CD4-positive, CD25-positive, alpha-beta regulatory T cell (primary cell): ENCODE data around the gene ZNF280D. TPM values are rescaled to one million over a fixed set of nuclear protein-coding genes. Genes with fewer than 3 reads are reported as not detected.
A peak's percentile ranks its signal among the peaks of the same experiment; 100 is the strongest.

Source experiments
- ATAC-seq, 2 donors: fragments of 150-1000 bp; cut with Tn5 transposase; one replicate each; pipeline ENCODE4 v1.10.0; 2021; ENCODE audit warnings: low read depth in 2 of 2, moderate number of reproducible peaks in 2 of 2, moderate library complexity in 1 of 2
- DNase-seq, 3 donors: peaks; one replicate each; pipeline versions ENCODE4 v3.0.0 to v3.0.0-alpha.2; 2012 to 2022; ENCODE audit warnings: mixed read lengths in 1 of 3
- H3K27ac ChIP-seq: one replicate; pipeline ENCODE4 v1.7.0; 2013; ENCODE audit warnings: mild to moderate bottlenecking, low read length; ENCODE audit not compliant: insufficient read depth, poor library complexity, severe bottlenecking
- H3K27me3 ChIP-seq: one replicate; pipeline ENCODE4 v1.7.0; 2013; ENCODE audit warnings: low read length; ENCODE audit not compliant: control insufficient read depth, insufficient read depth
- H3K36me3 ChIP-seq: one replicate; pipeline ENCODE4 v1.7.0; 2013; ENCODE audit warnings: mild to moderate bottlenecking, low read length, moderate library complexity; ENCODE audit not compliant: control insufficient read depth, insufficient read depth
- H3K4me1 ChIP-seq: 2 replicates; pipeline ENCODE4 v1.7.0; 2013; ENCODE audit warnings: mild to moderate bottlenecking, low read length; ENCODE audit not compliant: insufficient read depth, control insufficient read depth, poor library complexity, severe bottlenecking
- H3K4me3 ChIP-seq: one replicate; pipeline ENCODE4 v1.7.0; 2013; ENCODE audit warnings: low read depth, mild to moderate bottlenecking, low read length, moderate library complexity
- H3K9me3 ChIP-seq, 2 experiments: 1 replicate in 1 of 2; 2 replicates in 1 of 2; pipeline ENCODE4 v1.7.0; 2013; ENCODE audit warnings: low read length in 2 of 2, mild to moderate bottlenecking in 1 of 2, moderate library complexity in 1 of 2; ENCODE audit not compliant: control insufficient read depth in 2 of 2
- H3K27ac Mint-ChIP-seq, 3 donors: one replicate each; pipeline ENCODE4 v1.8.0; 2020 to 2022; ENCODE audit warnings: mild to moderate bottlenecking in 3 of 3, mixed read lengths in 3 of 3, moderate library complexity in 2 of 3
- H3K27me3 Mint-ChIP-seq: one replicate; pipeline ENCODE4 v1.8.0; 2022; ENCODE audit warnings: mild to moderate bottlenecking, mixed read lengths
- H3K36me3 Mint-ChIP-seq: one replicate; pipeline ENCODE4 v1.8.0; 2020; ENCODE audit warnings: mixed read lengths
- H3K4me1 Mint-ChIP-seq, 4 donors: one replicate each; pipeline ENCODE4 v1.8.0; 2020 to 2022; ENCODE audit warnings: mixed read lengths in 4 of 4, mild to moderate bottlenecking in 1 of 4
- H3K4me3 Mint-ChIP-seq, 4 donors: one replicate each; pipeline ENCODE4 v1.8.0; 2020 to 2022; ENCODE audit warnings: mild to moderate bottlenecking in 4 of 4, mixed read lengths in 4 of 4, moderate library complexity in 3 of 4
- H3K9me3 Mint-ChIP-seq, 7 donors: one replicate each; pipeline ENCODE4 v1.8.0; 2020 to 2022; ENCODE audit warnings: mixed read lengths in 7 of 7, mild to moderate bottlenecking in 3 of 7, moderate library complexity in 2 of 7
- polyA plus RNA-seq, 4 donors: library from polyadenylated mRNA; unstranded; fragments of 300-500 nt; fragmentation: Illumina TruSeq; gene quantifications; one replicate each; pipeline ENCODE4 v1.2.3, GENCODE V29; 2021
- total RNA-seq: library from RNA; stranded (reverse); gene quantifications from one replicate; pipeline ENCODE4 v1.2.3, GENCODE V29; 2022

ZNF280D gene
- total and polyA plus RNA-seq, 5 donors from 2014 or later = 5.9 to 34.1 (median 8.8) TPM

GRCh38 chr15:56639631-56640030 lies 93.7 kb downstream of the ZNF280D start:
- Mint-ChIP-seq H3K27ac (peak overlapping the region in 2 of 3 donors; percentile 25 to 35), H3K4me3 (no peak overlapping the region), H3K27me3 (no peaks in the 10 kb centered on the region), H3K4me1 (peaks cover 0 to 6% (median 5%) of the 10 kb centered on the region in 4 donors), H3K36me3 (peaks cover 15% of the 10 kb centered on the region), H3K9me3 (no peaks in the 10 kb centered on the region)
- ATAC-seq (no peak), DNase-seq (no peak)
- Histone ChIP-seq H3K4me3 (no peak overlapping the region), H3K4me1 (no peaks in the 10 kb centered on the region), H3K9me3 (no peaks in the 10 kb centered on the region), H3K36me3 (peaks cover 3% of the 10 kb centered on the region), H3K27ac (no peak overlapping the region), H3K27me3 (no peaks in the 10 kb centered on the region)

- no peak for ATAC-seq
- H3K27ac ChIP-seq = no peak overlapping the region
- Mint-ChIP-seq H3K27ac (no peak overlapping the region), H3K4me3 (no peak overlapping the region), H3K9me3 (no peaks in the 10 kb centered on the region), H3K36me3 (peaks cover 11% of the 10 kb centered on the region), H3K27me3 (no peaks in the 10 kb centered on the region), H3K4me1 (peaks cover 2 to 13% (median 4%) of the 10 kb centered on the region in 4 donors)
- no peaks in the 10 kb centered on the region for H3K27me3 ChIP-seq
- H3K36me3 ChIP-seq = no peaks in the 10 kb centered on the region
- H3K4me1 ChIP-seq = no peaks in the 10 kb centered on the region
- no peak overlapping the region for H3K4me3 ChIP-seq
- no peaks in the 10 kb centered on the region for H3K9me3 ChIP-seq
- peak in 1 of 3 donors; percentile 21 for DNase-seq
These were observed 101.5 kb downstream of the ZNF280D start for GRCh38 chr15:56631765-56632164.

- peak overlapping the region in 1 of 3 donors; percentile 6 for H3K27ac Mint-ChIP-seq
- H3K36me3 Mint-ChIP-seq = peaks cover 11% of the 10 kb centered on the region
- H3K27me3 Mint-ChIP-seq = no peaks in the 10 kb centered on the region
- H3K9me3 Mint-ChIP-seq = peaks cover 0 to 4% (median 0%) of the 10 kb centered on the region in 7 donors
- DNase-seq = no peak
- no peak for ATAC-seq
- no peaks in the 10 kb centered on the region for H3K4me1 ChIP-seq
- peaks cover 0 to 8% (median 1%) of the 10 kb centered on the region in 4 donors for H3K4me1 Mint-ChIP-seq
- H3K9me3 ChIP-seq = no peaks in the 10 kb centered on the region
- no peaks in the 10 kb centered on the region for H3K36me3 ChIP-seq
- no peaks in the 10 kb centered on the region for H3K27me3 ChIP-seq
- H3K4me3 Mint-ChIP-seq = no peak overlapping the region
- H3K4me3 ChIP-seq = no peak overlapping the region
- no peak overlapping the region for H3K27ac ChIP-seq
These were observed 104.3 kb downstream of the ZNF280D start for GRCh38 chr15:56628893-56629532.

- ATAC-seq (no peak), DNase-seq (peak in 1 of 3 donors; percentile 20)
- H3K4me1 ChIP-seq = no peaks in the 10 kb centered on the region
- H3K27ac ChIP-seq = no peak overlapping the region
- Mint-ChIP-seq H3K4me1 (peaks cover 0 to 5% (median 0%) of the 10 kb centered on the region in 4 donors), H3K36me3 (no peaks in the 10 kb centered on the region), H3K4me3 (no peak overlapping the region), H3K27me3 (peaks cover 7% of the 10 kb centered on the region), H3K27ac (no peak overlapping the region), H3K9me3 (peaks cover 0 to 13% (median 6%) of the 10 kb centered on the region in 7 donors)
- no peaks in the 10 kb centered on the region for H3K36me3 ChIP-seq
- H3K4me3 ChIP-seq = no peak overlapping the region
- H3K27me3 ChIP-seq = no peaks in the 10 kb centered on the region
- no peaks in the 10 kb centered on the region for H3K9me3 ChIP-seq
These were observed 113.4 kb downstream of the ZNF280D start for GRCh38 chr15:56619887-56620286.

GRCh38 chr15:56617628-56618027 lies 115.7 kb downstream of the ZNF280D start:
- ATAC-seq = no peak
- no peak overlapping the region for H3K27ac Mint-ChIP-seq
- H3K27me3 Mint-ChIP-seq = peaks cover 28% of the 10 kb centered on the region
- Histone ChIP-seq H3K9me3 (no peaks in the 10 kb centered on the region), H3K27me3 (peaks cover 5% of the 10 kb centered on the region), H3K36me3 (no peaks in the 10 kb centered on the region), H3K27ac (no peak overlapping the region), H3K4me3 (no peak overlapping the region), H3K4me1 (no peaks in the 10 kb centered on the region)
- no peak for DNase-seq
- peaks cover 3% of the 10 kb centered on the region for H3K36me3 Mint-ChIP-seq
- H3K4me1 Mint-ChIP-seq = peaks cover 0 to 6% (median 5%) of the 10 kb centered on the region in 4 donors
- peaks cover 0 to 12% (median 6%) of the 10 kb centered on the region in 7 donors for H3K9me3 Mint-ChIP-seq
- H3K4me3 Mint-ChIP-seq = no peak overlapping the region

GRCh38 chr15:56616551-56616950 lies 116.8 kb downstream of the ZNF280D start:
- Mint-ChIP-seq H3K36me3 (peaks cover 3% of the 10 kb centered on the region), H3K9me3 (peaks cover 0 to 12% (median 6%) of the 10 kb centered on the region in 7 donors), H3K27me3 (peaks cover 28% of the 10 kb centered on the region), H3K4me3 (no peak overlapping the region), H3K27ac (no peak overlapping the region), H3K4me1 (peaks cover 0 to 6% (median 5%) of the 10 kb centered on the region in 4 donors)
- H3K9me3 ChIP-seq = no peaks in the 10 kb centered on the region
- H3K36me3 ChIP-seq = no peaks in the 10 kb centered on the region
- ATAC-seq (no peak), DNase-seq (no peak)
- H3K27me3 ChIP-seq = peaks cover 6% of the 10 kb centered on the region
- H3K4me3 ChIP-seq = no peak overlapping the region
- H3K4me1 ChIP-seq = no peaks in the 10 kb centered on the region
- H3K27ac ChIP-seq = no peak overlapping the region

- Mint-ChIP-seq H3K4me1 (peaks cover 0 to 6% (median 2%) of the 10 kb centered on the region in 4 donors), H3K27ac (no peak overlapping the region), H3K36me3 (peaks cover 3% of the 10 kb centered on the region), H3K4me3 (no peak overlapping the region), H3K9me3 (peaks cover 0 to 4% (median 2%) of the 10 kb centered on the region in 7 donors), H3K27me3 (peaks cover 38% of the 10 kb centered on the region)
- Histone ChIP-seq H3K36me3 (no peaks in the 10 kb centered on the region), H3K9me3 (no peaks in the 10 kb centered on the region), H3K4me1 (no peaks in the 10 kb centered on the region), H3K27me3 (peaks cover 9% of the 10 kb centered on the region), H3K27ac (no peak overlapping the region), H3K4me3 (no peak overlapping the region)
- DNase-seq (no peak), ATAC-seq (no peak)
These were observed 119.5 kb downstream of the ZNF280D start for GRCh38 chr15:56613811-56614210.

- no peak overlapping the region for H3K27ac Mint-ChIP-seq
- H3K36me3 Mint-ChIP-seq = peaks cover 1% of the 10 kb centered on the region
- H3K4me3 Mint-ChIP-seq = no peak overlapping the region
- H3K4me1 Mint-ChIP-seq = peaks cover 0 to 4% (median 2%) of the 10 kb centered on the region in 4 donors
- DNase-seq = no peak
- H3K4me3 ChIP-seq = no peak overlapping the region
- H3K27me3 Mint-ChIP-seq = peaks cover 38% of the 10 kb centered on the region
- H3K4me1 ChIP-seq = no peaks in the 10 kb centered on the region
- H3K36me3 ChIP-seq = no peaks in the 10 kb centered on the region
- peaks cover 0 to 14% (median 7%) of the 10 kb centered on the region in 7 donors for H3K9me3 Mint-ChIP-seq
- H3K27me3 ChIP-seq = peaks cover 9% of the 10 kb centered on the region
- ATAC-seq = no peak
- H3K27ac ChIP-seq = no peak overlapping the region
- no peaks in the 10 kb centered on the region for H3K9me3 ChIP-seq
These were observed 124.3 kb downstream of the ZNF280D start for GRCh38 chr15:56608993-56609392.
